HepG2 (cell line): Measurements from ENCODE around the gene COL8A2. TPM values are rescaled to one million over a fixed set of nuclear protein-coding genes. Genes with fewer than 3 reads are reported as not detected.

ENCODE experiments used
- ATAC-seq: fragments of 200-7000 bp; cut with Tn5 transposase; 3 replicates; pipeline ENCODE4 v1.9.1; 2020; ENCODE audit warnings: mild to moderate bottlenecking, moderate library complexity
- BruUV-seq: library from RNA; stranded (reverse); fragments of 400-500 nt; replicated peaks from 2 replicates; lab custom pipeline; 2021; lab: Mats Ljungman, UMichigan
- CTCF ChIA-PET: fragments of 300-600 bp; formaldehyde crosslinking; extraction: SDS; loops from one replicate; lab custom pipeline; 2021; ENCODE audit warnings: low total read pairs, inconsistent platforms, low intra/inter-chr PET ratio; lab: Yijun Ruan, JAX
- POLR2A ChIA-PET: fragments of 350-600 bp; sonication (Branson Sonifier 250); formaldehyde crosslinking; loops from one replicate; lab custom pipeline; 2020; ENCODE audit warnings: antibody characterized with exemption, inconsistent platforms; lab: Yijun Ruan, JAX
- DNase-seq: peaks from one replicate; pipeline ENCODE4 v3.0.0-alpha.2; 2015; ENCODE audit warnings: low spot score
- FAIRE-seq: peaks from 3 replicates; lab custom pipeline; 2011; peaks lifted over from hg19 to GRCh38; lab: Jason Lieb, UNC
- H2AFZ ChIP-seq: one replicate; pipeline ENCODE4 v1.6.1; 2011; ENCODE audit warnings: low read length, inconsistent platforms
- H3K27ac ChIP-seq: fragments of 300-600 bp; 3 replicates; pipeline ENCODE4 v1.8.0; 2011; ENCODE audit warnings: mixed run types, mild to moderate bottlenecking, mixed read lengths, low read length, inconsistent platforms; ENCODE audit not compliant: insufficient read depth; ENCODE audit errors: extremely low read length
- H3K27me3 ChIP-seq, 2 experiments: fragments of 200-600 bp in 1 of 2; 2 replicates in 1 of 2; 3 replicates in 1 of 2; pipeline versions ENCODE4 v1.6.0 to v1.8.0; 2011; ENCODE audit warnings: low read length in 2 of 2, mild to moderate bottlenecking in 2 of 2, moderate library complexity in 2 of 2, inconsistent platforms in 1 of 2; ENCODE audit not compliant: insufficient read depth in 2 of 2, control insufficient read depth in 1 of 2
- H3K36me3 ChIP-seq, 2 experiments: fragments of 200-600 bp in 1 of 2; replicated peaks in 1 of 2; 2 replicates in 1 of 2; 3 replicates in 1 of 2; pipeline versions ENCODE4 v1.5.1 to v1.8.0; 2011; ENCODE audit warnings: low read length in 2 of 2, inconsistent platforms in 1 of 2; ENCODE audit not compliant: insufficient read depth in 2 of 2, control insufficient read depth in 1 of 2
- H3K4me1 ChIP-seq: 2 replicates; pipeline ENCODE4 v1.5.1; 2012; ENCODE audit warnings: low read length, inconsistent platforms; ENCODE audit not compliant: insufficient read depth
- H3K4me2 ChIP-seq: 2 replicates; pipeline ENCODE4 v1.6.0; 2011; ENCODE audit warnings: low read depth, low read length, inconsistent platforms
- H3K4me3 ChIP-seq, 3 experiments: fragments of 200-600 bp in 1 of 3; sonication (generic), shearing (Covaris generic) in 1 of 3; replicated peaks in 1 of 3; 2 replicates each; pipeline ENCODE4 v1.5.1; 2011 to 2016; ENCODE audit warnings: low read length in 3 of 3, inconsistent platforms in 2 of 3, low read depth in 2 of 3, mild to moderate bottlenecking in 2 of 3, control low read depth in 1 of 3, mixed read lengths in 1 of 3; ENCODE audit not compliant: insufficient read depth in 1 of 3
- H3K79me2 ChIP-seq: one replicate; pipeline ENCODE4 v1.6.1; 2011; ENCODE audit warnings: low read length, inconsistent platforms; ENCODE audit not compliant: insufficient read depth
- H3K9ac ChIP-seq: 2 replicates; pipeline ENCODE4 v1.6.0; 2011; ENCODE audit warnings: mild to moderate bottlenecking, low read depth, low read length, inconsistent platforms; ENCODE audit not compliant: insufficient read depth
- H3K9me3 ChIP-seq: 2 replicates; pipeline ENCODE4 v1.5.1; 2012; ENCODE audit warnings: mild to moderate bottlenecking, low read length
- H4K20me1 ChIP-seq: 2 replicates; pipeline ENCODE4 v1.6.0; 2011; ENCODE audit warnings: inconsistent platforms, mild to moderate bottlenecking, low read length, moderate library complexity; ENCODE audit not compliant: insufficient read depth
- BORCS8-MEF2B ChIP-seq: sonication (generic); formaldehyde crosslinking; IDR thresholded peaks from 2 replicates; pipeline ENCODE4 v1.8.0; 2022; ENCODE audit warnings: mild to moderate bottlenecking, missing genetic modification reagents
- BRD4 ChIP-seq: sonication (generic); formaldehyde crosslinking; IDR thresholded peaks from 2 replicates; pipeline ENCODE4 v1.4.0; 2020; ENCODE audit warnings: missing genetic modification reagents
- DR1 ChIP-seq: sonication (generic); formaldehyde crosslinking; IDR thresholded peaks from 2 replicates; pipeline ENCODE4 v1.8.0; 2021; ENCODE audit warnings: mild to moderate bottlenecking, missing genetic modification reagents, inconsistent platforms
- RBM22 ChIP-seq: fragments of 200-400 bp; formaldehyde crosslinking; optimal IDR thresholded peaks from 2 replicates; pipeline ENCODE3; 2017; ENCODE audit warnings: mild to moderate bottlenecking, low read length, moderate library complexity
- RFX3 ChIP-seq: IDR thresholded peaks from 2 replicates; pipeline ENCODE4 v1.6.1; 2016; ENCODE audit warnings: missing biosample characterization, missing genetic modification reagents
- ZNF235 ChIP-seq: sonication (generic); formaldehyde crosslinking; IDR thresholded peaks from 2 replicates; pipeline ENCODE4 v1.8.1; 2023; ENCODE audit warnings: mild to moderate bottlenecking, missing genetic modification reagents, borderline replicate concordance
- ZNF329 ChIP-seq: sonication (generic); formaldehyde crosslinking; IDR thresholded peaks from 2 replicates; pipeline ENCODE4 v1.9.0; 2021; ENCODE audit warnings: low read depth, mild to moderate bottlenecking, missing genetic modification reagents
- ZNF652 ChIP-seq: IDR thresholded peaks from 2 replicates; pipeline ENCODE4 v1.6.1; 2016; ENCODE audit warnings: low read depth, borderline replicate concordance
- ZNF749 ChIP-seq: sonication (generic); formaldehyde crosslinking; IDR thresholded peaks from 2 replicates; pipeline ENCODE4 v1.8.0; 2022; ENCODE audit warnings: mild to moderate bottlenecking, missing genetic modification reagents, moderate library complexity, borderline replicate concordance
- ZZZ3 ChIP-seq: sonication (generic); formaldehyde crosslinking; IDR thresholded peaks from 2 replicates; pipeline ENCODE4 v1.4.0; 2020; ENCODE audit warnings: missing genetic modification reagents, mild to moderate bottlenecking, borderline replicate concordance
- WGBS: methylation state at CpG from one replicate; pipeline ENCODE4 v1.1.6; 2017; ENCODE audit warnings: low lambda C conversion rate; 5-methylcytosine and 5-hydroxymethylcytosine counted together
- in situ Hi-C: cut with HindIII; loops from 2 replicates; pipeline ENCODE4 v1.10.0; 2017; ENCODE audit warnings: low pct_unique_long_range_greater_than_20kb; ENCODE audit not compliant: extremely low pct_ligation_motif_present
- intact Hi-C: fragments of 100-400 bp; cut with micrococcal nuclease; formaldehyde crosslinking; loops from one replicate; pipeline ENCODE4 v1.10.0; 2022; ENCODE audit not compliant: unreplicated experiment
- polyA plus RNA-seq, 8 experiments: library from polyadenylated mRNA; depleted of rRNA in 3 of 8; stranded (reverse) in 7 of 8; unstranded in 1 of 8; fragments of >200 nt; fragmentation: Illumina TruSeq in 4 of 8; extraction: Trizol in 4 of 8; gene quantifications; 2 replicates each; pipeline versions ENCODE4 v1.2.1 to v1.2.3, GENCODE V29; 2011 to 2016; ENCODE audit warnings: low read depth in 4 of 8, missing spikeins in 1 of 8, mixed read lengths in 1 of 8; ENCODE audit not compliant: insufficient read depth in 1 of 8
- total RNA-seq, 5 experiments: library from RNA; depleted of rRNA; stranded (reverse); fragments of >200 nt; fragmentation: Illumina TruSeq; extraction: Trizol; gene quantifications; 2 replicates each; pipeline ENCODE4 v1.2.3, GENCODE V29; 2016; ENCODE audit warnings: low read depth in 1 of 5
- TF ChIP-seq, protein P1 (sequence below): sonication (generic); formaldehyde crosslinking; IDR thresholded peaks from 2 replicates; pipeline ENCODE4 v1.4.0; 2020; ENCODE audit warnings: missing genetic modification reagents, borderline replicate concordance
- TF ChIP-seq, protein P2 (sequence below): IDR thresholded peaks from 2 replicates; pipeline ENCODE4 v1.6.1; 2016; ENCODE audit warnings: mild to moderate bottlenecking, missing biosample characterization, missing genetic modification reagents
- TF ChIP-seq, protein P3 (sequence below), 2 experiments: IDR thresholded peaks; 2 replicates each; pipeline ENCODE4 v1.6.1; 2011 to 2012; ENCODE audit warnings: low read length in 2 of 2, borderline replicate concordance in 1 of 2, low read depth in 1 of 2, mild to moderate bottlenecking in 1 of 2, moderate library complexity in 1 of 2

Gene COL8A2
- total and polyA plus RNA-seq, 2 of the 13 experiments (the other 11 are each of a cell fraction or from before 2014, with no cell fraction given), result 0.13 to 0.24 TPM

DNA sequence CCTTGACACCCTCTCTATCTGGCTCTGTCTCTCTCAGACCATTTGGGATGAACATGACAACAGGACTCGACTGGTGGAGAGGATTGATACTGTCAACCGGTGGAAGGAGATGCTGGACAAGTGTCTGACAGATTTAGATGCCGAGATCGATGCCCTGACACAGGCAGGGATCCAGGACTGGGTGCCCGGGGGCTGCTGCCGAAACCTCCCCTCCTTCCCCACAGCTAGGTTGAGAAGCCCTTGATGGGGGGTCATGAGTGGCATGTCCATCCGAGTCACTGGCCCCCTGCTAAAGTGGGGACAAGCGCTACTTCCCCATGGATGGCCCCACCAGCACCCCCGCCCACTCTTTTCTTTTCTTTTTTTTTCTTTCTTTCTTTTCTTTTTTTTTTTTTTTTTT is 39.9 kb downstream of the COL8A2 start (continued):
- no peak for TF ChIP-seq BRD4
- no peak for TF ChIP-seq ZZZ3
- TF ChIP-seq, all 625 proteins: peak for 0

DNA sequence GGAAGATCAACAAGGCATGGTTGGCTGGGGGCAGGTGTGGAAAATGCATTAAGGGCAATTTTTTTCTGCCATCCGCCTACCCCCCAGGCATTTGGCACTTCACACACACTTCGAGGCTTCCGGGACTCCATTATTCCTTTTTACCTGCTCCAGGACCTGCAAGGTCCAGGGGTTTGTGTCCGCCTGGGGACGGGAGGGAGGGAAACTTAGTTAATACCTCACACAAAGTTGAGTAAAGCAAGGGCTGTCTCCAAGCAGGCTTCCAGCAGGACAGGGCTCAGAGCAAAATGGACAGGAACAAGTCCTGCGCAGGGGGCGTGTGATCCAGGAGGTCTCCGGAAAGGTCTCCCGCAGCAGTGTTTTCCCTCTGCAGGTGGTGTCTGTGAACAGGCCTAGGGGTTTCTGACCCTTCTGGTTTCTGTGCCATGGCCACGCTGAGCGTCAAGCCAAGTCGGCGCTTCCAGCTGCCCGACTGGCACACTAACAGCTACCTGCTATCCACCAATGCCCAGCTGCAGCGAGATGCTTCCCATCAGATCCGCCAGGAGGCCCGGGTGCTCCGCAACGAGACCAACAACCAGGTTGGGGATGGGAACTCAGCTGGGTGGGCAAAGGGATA is 40.4 kb downstream of the COL8A2 start:
- H3K9ac ChIP-seq, result peak overlapping the region; percentile 53; the same call in 1 of the 2 replicates
- peak overlapping the region; percentile 50 to 65 (median 52); a peak in 4 of 6 replicates for H3K4me3 ChIP-seq
- H2AFZ ChIP-seq, result peak overlapping the region; percentile 58
- TF ChIP-seq, protein P1, sequence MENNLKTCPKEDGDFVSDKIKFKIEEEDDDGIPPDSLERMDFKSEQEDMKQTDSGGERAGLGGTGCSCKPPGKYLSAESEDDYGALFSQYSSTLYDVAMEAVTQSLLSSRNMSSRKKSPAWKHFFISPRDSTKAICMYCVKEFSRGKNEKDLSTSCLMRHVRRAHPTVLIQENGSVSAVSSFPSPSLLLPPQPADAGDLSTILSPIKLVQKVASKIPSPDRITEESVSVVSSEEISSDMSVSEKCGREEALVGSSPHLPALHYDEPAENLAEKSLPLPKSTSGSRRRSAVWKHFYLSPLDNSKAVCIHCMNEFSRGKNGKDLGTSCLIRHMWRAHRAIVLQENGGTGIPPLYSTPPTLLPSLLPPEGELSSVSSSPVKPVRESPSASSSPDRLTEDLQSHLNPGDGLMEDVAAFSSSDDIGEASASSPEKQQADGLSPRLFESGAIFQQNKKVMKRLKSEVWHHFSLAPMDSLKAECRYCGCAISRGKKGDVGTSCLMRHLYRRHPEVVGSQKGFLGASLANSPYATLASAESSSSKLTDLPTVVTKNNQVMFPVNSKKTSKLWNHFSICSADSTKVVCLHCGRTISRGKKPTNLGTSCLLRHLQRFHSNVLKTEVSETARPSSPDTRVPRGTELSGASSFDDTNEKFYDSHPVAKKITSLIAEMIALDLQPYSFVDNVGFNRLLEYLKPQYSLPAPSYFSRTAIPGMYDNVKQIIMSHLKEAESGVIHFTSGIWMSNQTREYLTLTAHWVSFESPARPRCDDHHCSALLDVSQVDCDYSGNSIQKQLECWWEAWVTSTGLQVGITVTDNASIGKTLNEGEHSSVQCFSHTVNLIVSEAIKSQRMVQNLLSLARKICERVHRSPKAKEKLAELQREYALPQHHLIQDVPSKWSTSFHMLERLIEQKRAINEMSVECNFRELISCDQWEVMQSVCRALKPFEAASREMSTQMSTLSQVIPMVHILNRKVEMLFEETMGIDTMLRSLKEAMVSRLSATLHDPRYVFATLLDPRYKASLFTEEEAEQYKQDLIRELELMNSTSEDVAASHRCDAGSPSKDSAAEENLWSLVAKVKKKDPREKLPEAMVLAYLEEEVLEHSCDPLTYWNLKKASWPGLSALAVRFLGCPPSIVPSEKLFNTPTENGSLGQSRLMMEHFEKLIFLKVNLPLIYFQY, result no peak
- TF ChIP-seq ZNF749 (CRISPR knock-in tag) (no peak), ZNF652 (CRISPR knock-in tag) (no peak), RFX3 (CRISPR knock-in tag) (no peak), RBM22 (no peak), BORCS8-MEF2B (CRISPR knock-in tag) (no peak), DR1 (CRISPR knock-in tag) (no peak), ZNF235 (CRISPR knock-in tag) (no peak), ZNF329 (CRISPR knock-in tag) (no peak)
- TF ChIP-seq, protein P2, sequence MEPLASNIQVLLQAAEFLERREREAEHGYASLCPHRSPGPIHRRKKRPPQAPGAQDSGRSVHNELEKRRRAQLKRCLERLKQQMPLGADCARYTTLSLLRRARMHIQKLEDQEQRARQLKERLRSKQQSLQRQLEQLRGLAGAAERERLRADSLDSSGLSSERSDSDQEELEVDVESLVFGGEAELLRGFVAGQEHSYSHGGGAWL (CRISPR knock-in tag), result no peak
- TF ChIP-seq, protein P3, sequence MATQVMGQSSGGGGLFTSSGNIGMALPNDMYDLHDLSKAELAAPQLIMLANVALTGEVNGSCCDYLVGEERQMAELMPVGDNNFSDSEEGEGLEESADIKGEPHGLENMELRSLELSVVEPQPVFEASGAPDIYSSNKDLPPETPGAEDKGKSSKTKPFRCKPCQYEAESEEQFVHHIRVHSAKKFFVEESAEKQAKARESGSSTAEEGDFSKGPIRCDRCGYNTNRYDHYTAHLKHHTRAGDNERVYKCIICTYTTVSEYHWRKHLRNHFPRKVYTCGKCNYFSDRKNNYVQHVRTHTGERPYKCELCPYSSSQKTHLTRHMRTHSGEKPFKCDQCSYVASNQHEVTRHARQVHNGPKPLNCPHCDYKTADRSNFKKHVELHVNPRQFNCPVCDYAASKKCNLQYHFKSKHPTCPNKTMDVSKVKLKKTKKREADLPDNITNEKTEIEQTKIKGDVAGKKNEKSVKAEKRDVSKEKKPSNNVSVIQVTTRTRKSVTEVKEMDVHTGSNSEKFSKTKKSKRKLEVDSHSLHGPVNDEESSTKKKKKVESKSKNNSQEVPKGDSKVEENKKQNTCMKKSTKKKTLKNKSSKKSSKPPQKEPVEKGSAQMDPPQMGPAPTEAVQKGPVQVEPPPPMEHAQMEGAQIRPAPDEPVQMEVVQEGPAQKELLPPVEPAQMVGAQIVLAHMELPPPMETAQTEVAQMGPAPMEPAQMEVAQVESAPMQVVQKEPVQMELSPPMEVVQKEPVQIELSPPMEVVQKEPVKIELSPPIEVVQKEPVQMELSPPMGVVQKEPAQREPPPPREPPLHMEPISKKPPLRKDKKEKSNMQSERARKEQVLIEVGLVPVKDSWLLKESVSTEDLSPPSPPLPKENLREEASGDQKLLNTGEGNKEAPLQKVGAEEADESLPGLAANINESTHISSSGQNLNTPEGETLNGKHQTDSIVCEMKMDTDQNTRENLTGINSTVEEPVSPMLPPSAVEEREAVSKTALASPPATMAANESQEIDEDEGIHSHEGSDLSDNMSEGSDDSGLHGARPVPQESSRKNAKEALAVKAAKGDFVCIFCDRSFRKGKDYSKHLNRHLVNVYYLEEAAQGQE (IDR thresholded peaks at IDR 0.05; ENCODE audit: borderline replicate concordance in 1 of 2, low read depth in 1 of 2, low read length in 2 of 2), result no peak

More for the DNA sequence above, 40.4 kb downstream of the COL8A2 start:
- POLR2A ChIA-PET, result no interaction called here
- CTCF ChIA-PET, result no interaction called here
- 63% methylated on average over 16 of the region's 19 CpGs for WGBS
- no peak overlapping the region for H3K27ac ChIP-seq
- peaks cover 16% of the 10 kb centered on the region for H3K4me1 ChIP-seq
- ATAC-seq, result no peak
- H3K27me3 ChIP-seq, result peaks cover 0 to 2% of the 10 kb centered on the region in 2 experiments; a peak in 1 of 5 replicates
- intact Hi-C loops, result no loop called here
- DNase-seq, result no peak
- in situ Hi-C loops, result no loop called here
- no peaks in the 10 kb centered on the region for H3K9me3 ChIP-seq
- peaks cover 6% of the 10 kb centered on the region for H3K79me2 ChIP-seq
- H3K4me2 ChIP-seq, result peak overlapping the region; percentile 64
- H4K20me1 ChIP-seq, result no peaks in the 10 kb centered on the region
- no peak for FAIRE-seq
- no TSS peak for BruUV-seq
- H3K36me3 ChIP-seq, result no peaks in the 10 kb centered on the region
